Mesendoderm (in vitro differentiated cells): ENCODE measurements around the gene HEMK1.

Experiments
- DNase-seq: peaks from one replicate; pipeline ENCODE4 v3.0.0; 2013
- H2AK5ac ChIP-seq: 2 replicates; pipeline ENCODE4 v1.6.1; 2013; ENCODE audit warnings: low read length, inconsistent platforms
- H2BK120ac ChIP-seq: 2 replicates; pipeline ENCODE4 v1.6.1; 2013; ENCODE audit warnings: low read depth, mild to moderate bottlenecking, low read length, moderate library complexity, mixed read lengths
- H2BK15ac ChIP-seq: replicated peaks from 2 replicates; pipeline ENCODE4 v1.6.1; 2013; ENCODE audit warnings: low read depth, mild to moderate bottlenecking, moderate library complexity
- H2BK5ac ChIP-seq: 2 replicates; pipeline ENCODE4 v1.6.1; 2013; ENCODE audit warnings: low read length, inconsistent platforms
- H3K18ac ChIP-seq: 2 replicates; pipeline ENCODE4 v1.6.1; 2013; ENCODE audit warnings: mild to moderate bottlenecking, low read length, mixed read lengths
- H3K23ac ChIP-seq: one replicate; pipeline ENCODE4 v1.6.1; 2013; ENCODE audit warnings: low read length
- H3K27ac ChIP-seq: 2 replicates; pipeline ENCODE4 v1.5.1; 2013; ENCODE audit warnings: low read depth, mild to moderate bottlenecking, inconsistent platforms, low read length, moderate library complexity
- H3K27me3 ChIP-seq: 2 replicates; pipeline ENCODE4 v1.6.1; 2013; ENCODE audit warnings: low read length, control low read depth, mild to moderate bottlenecking, inconsistent platforms; ENCODE audit not compliant: insufficient read depth, poor library complexity
- H3K36me3 ChIP-seq: 2 replicates; pipeline ENCODE4 v1.6.1; 2013; ENCODE audit warnings: low read length, inconsistent platforms; ENCODE audit not compliant: control insufficient read depth, insufficient read depth
- H3K4ac ChIP-seq: one replicate; pipeline ENCODE4 v1.6.1; 2013; ENCODE audit warnings: low read depth, mild to moderate bottlenecking, low read length, moderate library complexity
- H3K4me1 ChIP-seq: 2 replicates; pipeline ENCODE4 v1.6.1; 2013; ENCODE audit warnings: low read depth, low read length, inconsistent platforms; ENCODE audit not compliant: control insufficient read depth
- H3K4me2 ChIP-seq: 2 replicates; pipeline ENCODE4 v1.6.1; 2013; ENCODE audit warnings: low read length
- H3K4me3 ChIP-seq: 2 replicates; pipeline ENCODE4 v1.5.1; 2013; ENCODE audit warnings: mild to moderate bottlenecking, low read length
- H3K56ac ChIP-seq: one replicate; pipeline ENCODE4 v1.6.1; 2013; ENCODE audit warnings: low read length
- H3K79me1 ChIP-seq: 2 replicates; pipeline ENCODE4 v1.6.1; 2013; ENCODE audit warnings: low read length, inconsistent platforms
- H3K79me2 ChIP-seq: 2 replicates; pipeline ENCODE4 v1.6.1; 2013; ENCODE audit warnings: mild to moderate bottlenecking, low read length; ENCODE audit not compliant: control insufficient read depth, insufficient read depth
- H3K9ac ChIP-seq: 2 replicates; pipeline ENCODE4 v1.6.1; 2013; ENCODE audit warnings: low read length, inconsistent platforms
- H4K5ac ChIP-seq: one replicate; pipeline ENCODE4 v1.6.1; 2013; ENCODE audit warnings: low read length
- H4K8ac ChIP-seq: one replicate; pipeline ENCODE4 v1.6.1; 2013; ENCODE audit warnings: low read depth, mild to moderate bottlenecking, control low read depth, low read length, moderate library complexity
- WGBS: extraction: QIAGEN DNeasy Blood & Tissue Kit; methylation state at CpG from one replicate; pipeline ENCODE4 v1.1.7; 2013; ENCODE audit warnings: low lambda C conversion rate, missing lambda C conversion rate; ENCODE audit not compliant: insufficient coverage; ENCODE audit errors: extremely low coverage; 5-methylcytosine and 5-hydroxymethylcytosine counted together

HEMK1 gene

GRCh38 chr3:50539356-50540286, 29.7 kb upstream of the HEMK1 start:
- Histone ChIP-seq H3K56ac (peak overlapping the region; percentile 90), H3K4me2 (no peak overlapping the region), H3K27me3 (no peaks in the 10 kb centered on the region), H3K4ac (peak overlapping the region; percentile 0), H4K5ac (no peak overlapping the region), H3K23ac (peak overlapping the region; percentile 15), H2AK5ac (peak overlapping the region; percentile 54), H3K4me3 (no peak overlapping the region), H3K9ac (peak overlapping the region; percentile 53), H3K79me2 (no peaks in the 10 kb centered on the region), H3K4me1 (peaks cover 11% of the 10 kb centered on the region), H3K36me3 (no peaks in the 10 kb centered on the region), H2BK15ac (no peak overlapping the region), H2BK120ac (no peak overlapping the region), H4K8ac (no peak overlapping the region), H3K79me1 (no peaks in the 10 kb centered on the region), H3K18ac (peak overlapping the region; percentile 11), H2BK5ac (peak overlapping the region; percentile 84), H3K27ac (peak overlapping the region; percentile 22)
- no CpG with 5 or more reads among the region's 18 CpGs for WGBS
- DNase-seq = no peak

- Histone ChIP-seq H3K4me3 (no peak overlapping the region), H3K79me1 (no peaks in the 10 kb centered on the region), H4K8ac (no peak overlapping the region), H3K27me3 (no peaks in the 10 kb centered on the region), H3K4me2 (no peak overlapping the region), H3K79me2 (no peaks in the 10 kb centered on the region), H3K18ac (no peak overlapping the region), H3K4me1 (peaks cover 14% of the 10 kb centered on the region), H4K5ac (no peak overlapping the region), H2BK120ac (no peak overlapping the region), H2BK5ac (no peak overlapping the region), H3K23ac (no peak overlapping the region), H2BK15ac (no peak overlapping the region), H3K9ac (no peak overlapping the region), H3K36me3 (no peaks in the 10 kb centered on the region), H3K27ac (no peak overlapping the region), H3K4ac (no peak overlapping the region), H3K56ac (no peak overlapping the region), H2AK5ac (no peak overlapping the region)
- WGBS = no CpG with 5 or more reads among the region's 2 CpGs
- DNase-seq = peak; percentile 80
Observed at GRCh38 chr3:50542177-50543034, 26.9 kb upstream of the HEMK1 start.

GRCh38 chr3:50545781-50546180, 23.5 kb upstream of the HEMK1 start:
- Histone ChIP-seq H3K18ac (no peak overlapping the region), H3K4me2 (no peak overlapping the region), H4K8ac (no peak overlapping the region), H3K27me3 (no peaks in the 10 kb centered on the region), H3K9ac (no peak overlapping the region), H2AK5ac (no peak overlapping the region), H3K4ac (no peak overlapping the region), H4K5ac (no peak overlapping the region), H3K27ac (no peak overlapping the region), H2BK120ac (no peak overlapping the region), H3K4me1 (peaks cover 3% of the 10 kb centered on the region), H2BK15ac (no peak overlapping the region), H3K79me2 (no peaks in the 10 kb centered on the region), H3K36me3 (no peaks in the 10 kb centered on the region), H2BK5ac (no peak overlapping the region), H3K23ac (no peak overlapping the region), H3K56ac (peak overlapping the region; percentile 65), H3K4me3 (no peak overlapping the region), H3K79me1 (no peaks in the 10 kb centered on the region)
- no peak for DNase-seq
- no CpG with 5 or more reads among the region's 1 CpG for WGBS

GRCh38 chr3:50549226-50549625, 20.1 kb upstream of the HEMK1 start:
- H3K36me3 ChIP-seq = no peaks in the 10 kb centered on the region
- no peak overlapping the region for H3K23ac ChIP-seq
- no peak overlapping the region for H3K9ac ChIP-seq
- no peaks in the 10 kb centered on the region for H3K27me3 ChIP-seq
- no peak overlapping the region for H3K4me3 ChIP-seq
- H3K79me2 ChIP-seq = no peaks in the 10 kb centered on the region
- H3K4me1 ChIP-seq = peaks cover 3% of the 10 kb centered on the region
- WGBS = no CpG with 5 or more reads among the region's 3 CpGs
- H2BK15ac ChIP-seq = no peak overlapping the region
- H3K4ac ChIP-seq = no peak overlapping the region
- no peak for DNase-seq
- no peak overlapping the region for H3K4me2 ChIP-seq
- H4K8ac ChIP-seq = no peak overlapping the region
- H3K27ac ChIP-seq = no peak overlapping the region
- H4K5ac ChIP-seq = no peak overlapping the region
- peak overlapping the region; percentile 3 for H3K56ac ChIP-seq
- no peak overlapping the region for H2BK5ac ChIP-seq
- H2BK120ac ChIP-seq = no peak overlapping the region
- no peak overlapping the region for H2AK5ac ChIP-seq
- no peak overlapping the region for H3K18ac ChIP-seq
- H3K79me1 ChIP-seq = no peaks in the 10 kb centered on the region

GRCh38 chr3:50550079-50550736, 19.1 kb upstream of the HEMK1 start:
- no peak overlapping the region for H2BK15ac ChIP-seq
- WGBS = no CpG with 5 or more reads among the region's 13 CpGs
- no peak overlapping the region for H2BK5ac ChIP-seq
- DNase-seq = peak; percentile 77
- H2AK5ac ChIP-seq = no peak overlapping the region
- H4K5ac ChIP-seq = no peak overlapping the region
- no peak overlapping the region for H3K18ac ChIP-seq
- peak overlapping the region; percentile 34 for H3K56ac ChIP-seq
- no peaks in the 10 kb centered on the region for H3K36me3 ChIP-seq
- H4K8ac ChIP-seq = no peak overlapping the region
- no peaks in the 10 kb centered on the region for H3K79me1 ChIP-seq
- no peak overlapping the region for H3K4ac ChIP-seq
- H3K27me3 ChIP-seq = no peaks in the 10 kb centered on the region
- no peak overlapping the region for H3K4me3 ChIP-seq
- no peaks in the 10 kb centered on the region for H3K79me2 ChIP-seq
- H3K4me2 ChIP-seq = no peak overlapping the region
- H3K4me1 ChIP-seq = peaks cover 3% of the 10 kb centered on the region
- no peak overlapping the region for H3K23ac ChIP-seq
- no peak overlapping the region for H3K9ac ChIP-seq
- no peak overlapping the region for H3K27ac ChIP-seq
- H2BK120ac ChIP-seq = no peak overlapping the region
